Sigmoid colon (tissue), 4 donors: ENCODE data around the gene NCF4.

ENCODE experiments used
- EP300 ChIP-seq, 4 donors: sonication (generic); formaldehyde crosslinking; IDR thresholded peaks; one replicate each; pipeline ENCODE4 v1.6.1; 2017; ENCODE audit warnings: antibody characterized with exemption in 4 of 4
- POLR2A ChIP-seq, 2 donors: fragments of 450-650 bp; IDR thresholded peaks; one replicate each; pipeline ENCODE4 v1.6.1; 2016; ENCODE audit warnings: antibody characterized with exemption in 2 of 2, mild to moderate bottlenecking in 2 of 2, moderate library complexity in 2 of 2
- POLR2AphosphoS5 ChIP-seq, 4 donors: sonication (generic); formaldehyde crosslinking; IDR thresholded peaks; one replicate each; pipeline ENCODE4 v1.6.1; 2017; ENCODE audit warnings: antibody characterized with exemption in 4 of 4
- TF ChIP-seq, protein P1 (sequence below), 4 experiments: fragments of 450-650 bp in 3 of 4; fragments of 200-600 bp in 1 of 4; IDR thresholded peaks; one replicate each; pipeline ENCODE4 v1.5.1; 2016 to 2019; ENCODE audit warnings: antibody characterized with exemption in 4 of 4, mild to moderate bottlenecking in 3 of 4, moderate library complexity in 2 of 4

DNA sequence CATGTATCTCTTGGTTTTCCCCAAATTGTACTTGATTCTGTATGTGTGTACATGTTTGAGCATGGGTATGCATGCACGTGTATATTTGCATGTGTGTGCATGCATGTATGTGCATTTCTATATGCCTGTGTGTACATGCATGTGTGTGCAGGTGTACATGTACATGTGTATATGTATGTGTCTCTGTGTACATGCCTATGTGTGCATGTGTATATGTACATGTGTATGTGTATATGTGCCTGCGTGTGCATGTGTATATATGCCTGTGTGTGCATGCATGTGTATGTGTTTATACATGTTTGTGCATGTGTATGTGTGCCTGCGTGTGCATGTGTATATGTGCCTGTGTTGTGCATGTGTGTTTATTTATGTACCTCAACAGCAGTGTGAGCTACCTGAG lies 5.3 kb upstream of the NCF4 start:
- TF ChIP-seq EP300 (IDR thresholded peaks at IDR 0.05) (no peak), POLR2A (IDR thresholded peaks at IDR 0.05) (no peak), POLR2AphosphoS5 (IDR thresholded peaks at IDR 0.05) (no peak)
- TF ChIP-seq, protein P1, sequence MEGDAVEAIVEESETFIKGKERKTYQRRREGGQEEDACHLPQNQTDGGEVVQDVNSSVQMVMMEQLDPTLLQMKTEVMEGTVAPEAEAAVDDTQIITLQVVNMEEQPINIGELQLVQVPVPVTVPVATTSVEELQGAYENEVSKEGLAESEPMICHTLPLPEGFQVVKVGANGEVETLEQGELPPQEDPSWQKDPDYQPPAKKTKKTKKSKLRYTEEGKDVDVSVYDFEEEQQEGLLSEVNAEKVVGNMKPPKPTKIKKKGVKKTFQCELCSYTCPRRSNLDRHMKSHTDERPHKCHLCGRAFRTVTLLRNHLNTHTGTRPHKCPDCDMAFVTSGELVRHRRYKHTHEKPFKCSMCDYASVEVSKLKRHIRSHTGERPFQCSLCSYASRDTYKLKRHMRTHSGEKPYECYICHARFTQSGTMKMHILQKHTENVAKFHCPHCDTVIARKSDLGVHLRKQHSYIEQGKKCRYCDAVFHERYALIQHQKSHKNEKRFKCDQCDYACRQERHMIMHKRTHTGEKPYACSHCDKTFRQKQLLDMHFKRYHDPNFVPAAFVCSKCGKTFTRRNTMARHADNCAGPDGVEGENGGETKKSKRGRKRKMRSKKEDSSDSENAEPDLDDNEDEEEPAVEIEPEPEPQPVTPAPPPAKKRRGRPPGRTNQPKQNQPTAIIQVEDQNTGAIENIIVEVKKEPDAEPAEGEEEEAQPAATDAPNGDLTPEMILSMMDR (IDR thresholded peaks at IDR 0.05), result no peak
